Liver (tissue), 3 donors: ENCODE data around the gene FOXK2.

Source experiments
- JUND ChIP-seq, 2 donors: IDR thresholded peaks; 2 replicates each; pipeline ENCODE4 v1.6.1; 2016; ENCODE audit warnings: antibody characterized with exemption in 2 of 2
- RAD21 ChIP-seq, 2 donors: IDR thresholded peaks; 2 replicates each; pipeline ENCODE4 v1.6.1; 2016; ENCODE audit warnings: antibody characterized with exemption in 2 of 2, mild to moderate bottlenecking in 2 of 2
- TAF1 ChIP-seq: conservative IDR thresholded peaks from 2 replicates; pipeline ENCODE4 v1.6.1; 2016; ENCODE audit warnings: antibody characterized with exemption, mild to moderate bottlenecking
- YY1 ChIP-seq: IDR thresholded peaks from 2 replicates; pipeline ENCODE4 v1.6.1; 2016; ENCODE audit warnings: antibody characterized with exemption, mild to moderate bottlenecking
- TF ChIP-seq, protein P1 (sequence below): IDR thresholded peaks from 2 replicates; pipeline ENCODE4 v1.6.1; 2016; ENCODE audit warnings: antibody characterized with exemption
- TF ChIP-seq, protein P2 (sequence below): fragments of 150-350 bp; IDR thresholded peaks from 2 replicates; pipeline ENCODE4 v1.5.1; 2017; ENCODE audit warnings: improper control_type of control experiment, low read depth, low read length; ENCODE audit not compliant: missing input control
- donor health status: healthy.
- donor health status: healthy.

DNA sequence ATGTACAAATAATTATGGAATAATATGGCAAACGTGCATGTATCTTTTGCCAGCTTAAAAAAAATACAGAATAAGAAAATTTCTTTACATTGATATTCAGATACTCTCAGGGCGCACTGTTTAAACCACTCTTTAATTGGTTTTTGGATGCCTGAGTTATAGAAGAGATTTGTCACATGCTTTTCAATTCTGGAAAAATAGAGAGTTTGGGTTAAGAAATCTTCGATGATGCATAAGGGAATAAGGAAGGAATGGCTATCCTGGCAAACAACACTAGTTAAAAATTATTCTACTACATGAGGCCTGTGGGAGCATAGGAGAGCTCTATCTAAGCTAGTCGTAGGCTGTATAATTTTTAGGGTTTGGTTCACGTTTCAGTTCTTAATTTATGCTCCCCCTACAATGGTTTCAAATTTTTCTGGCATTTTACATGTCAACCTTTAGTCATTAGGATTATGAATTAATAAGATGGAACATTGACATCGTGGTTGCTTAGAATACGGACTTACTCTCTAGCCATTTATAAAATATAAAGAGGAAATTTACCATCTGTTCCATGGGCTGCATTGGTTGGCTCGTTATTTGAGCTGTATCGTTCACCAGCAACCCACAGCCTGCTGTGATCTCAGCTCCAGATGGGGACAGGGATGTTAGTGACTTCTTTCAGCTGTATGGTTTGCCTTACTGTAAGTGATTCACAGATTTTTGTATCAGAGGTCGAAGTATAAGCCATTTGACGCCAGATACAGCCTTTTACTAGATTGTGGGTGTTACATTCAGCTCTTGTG is 45.1 kb upstream of the FOXK2 start:
- TF ChIP-seq JUND (IDR thresholded peaks at IDR 0.05) (no peak), TAF1 (no peak), RAD21 (IDR thresholded peaks at IDR 0.05) (no peak), YY1 (no peak)
- TF ChIP-seq, protein P1, sequence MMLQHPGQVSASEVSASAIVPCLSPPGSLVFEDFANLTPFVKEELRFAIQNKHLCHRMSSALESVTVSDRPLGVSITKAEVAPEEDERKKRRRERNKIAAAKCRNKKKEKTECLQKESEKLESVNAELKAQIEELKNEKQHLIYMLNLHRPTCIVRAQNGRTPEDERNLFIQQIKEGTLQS, result no peak
- TF ChIP-seq, protein P2, sequence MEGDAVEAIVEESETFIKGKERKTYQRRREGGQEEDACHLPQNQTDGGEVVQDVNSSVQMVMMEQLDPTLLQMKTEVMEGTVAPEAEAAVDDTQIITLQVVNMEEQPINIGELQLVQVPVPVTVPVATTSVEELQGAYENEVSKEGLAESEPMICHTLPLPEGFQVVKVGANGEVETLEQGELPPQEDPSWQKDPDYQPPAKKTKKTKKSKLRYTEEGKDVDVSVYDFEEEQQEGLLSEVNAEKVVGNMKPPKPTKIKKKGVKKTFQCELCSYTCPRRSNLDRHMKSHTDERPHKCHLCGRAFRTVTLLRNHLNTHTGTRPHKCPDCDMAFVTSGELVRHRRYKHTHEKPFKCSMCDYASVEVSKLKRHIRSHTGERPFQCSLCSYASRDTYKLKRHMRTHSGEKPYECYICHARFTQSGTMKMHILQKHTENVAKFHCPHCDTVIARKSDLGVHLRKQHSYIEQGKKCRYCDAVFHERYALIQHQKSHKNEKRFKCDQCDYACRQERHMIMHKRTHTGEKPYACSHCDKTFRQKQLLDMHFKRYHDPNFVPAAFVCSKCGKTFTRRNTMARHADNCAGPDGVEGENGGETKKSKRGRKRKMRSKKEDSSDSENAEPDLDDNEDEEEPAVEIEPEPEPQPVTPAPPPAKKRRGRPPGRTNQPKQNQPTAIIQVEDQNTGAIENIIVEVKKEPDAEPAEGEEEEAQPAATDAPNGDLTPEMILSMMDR, result no peak
